ENCODE results near the gene ATP13A5.

DNA sequence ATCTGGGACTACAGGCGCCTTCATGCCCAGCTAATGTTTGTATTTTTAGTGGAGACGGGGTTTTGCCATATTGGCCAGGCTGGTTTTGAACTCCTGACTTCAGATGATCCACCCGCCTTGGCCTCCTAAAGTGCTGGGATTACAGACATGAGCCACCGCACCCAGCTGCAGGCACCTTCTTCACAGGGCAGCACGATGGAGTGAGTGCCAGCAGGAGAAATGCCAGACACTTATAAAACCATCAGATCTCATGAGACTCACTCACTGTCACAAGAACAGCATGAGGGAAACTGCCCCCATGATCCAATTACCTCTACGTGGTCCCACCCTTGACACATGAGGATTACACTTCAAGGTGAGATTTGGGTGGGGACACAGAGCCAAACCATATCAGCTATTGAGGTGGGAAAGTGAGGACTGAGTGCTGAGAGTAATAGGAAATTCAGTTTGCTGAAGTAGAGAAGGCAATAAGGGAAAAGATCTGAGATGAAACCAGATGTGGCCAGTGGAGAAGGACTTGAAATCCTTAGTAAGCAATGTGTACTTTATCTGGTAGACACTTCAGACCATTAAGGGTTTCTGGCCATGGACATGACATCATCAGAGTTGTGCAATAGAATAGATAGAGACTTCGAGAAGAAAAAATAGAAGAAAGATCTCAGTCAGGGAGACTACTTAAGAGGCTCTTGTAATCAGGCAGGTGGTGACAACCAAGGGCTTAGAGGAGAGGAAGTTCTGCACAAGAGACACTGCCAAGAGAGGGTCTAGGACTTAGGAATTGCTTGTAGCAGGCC is 18.1 kb upstream of the ATP13A5 start:
- no peak for TF ChIP-seq POLR2A (IDR thresholded peaks at IDR 0.05)
- TF ChIP-seq, protein P1, sequence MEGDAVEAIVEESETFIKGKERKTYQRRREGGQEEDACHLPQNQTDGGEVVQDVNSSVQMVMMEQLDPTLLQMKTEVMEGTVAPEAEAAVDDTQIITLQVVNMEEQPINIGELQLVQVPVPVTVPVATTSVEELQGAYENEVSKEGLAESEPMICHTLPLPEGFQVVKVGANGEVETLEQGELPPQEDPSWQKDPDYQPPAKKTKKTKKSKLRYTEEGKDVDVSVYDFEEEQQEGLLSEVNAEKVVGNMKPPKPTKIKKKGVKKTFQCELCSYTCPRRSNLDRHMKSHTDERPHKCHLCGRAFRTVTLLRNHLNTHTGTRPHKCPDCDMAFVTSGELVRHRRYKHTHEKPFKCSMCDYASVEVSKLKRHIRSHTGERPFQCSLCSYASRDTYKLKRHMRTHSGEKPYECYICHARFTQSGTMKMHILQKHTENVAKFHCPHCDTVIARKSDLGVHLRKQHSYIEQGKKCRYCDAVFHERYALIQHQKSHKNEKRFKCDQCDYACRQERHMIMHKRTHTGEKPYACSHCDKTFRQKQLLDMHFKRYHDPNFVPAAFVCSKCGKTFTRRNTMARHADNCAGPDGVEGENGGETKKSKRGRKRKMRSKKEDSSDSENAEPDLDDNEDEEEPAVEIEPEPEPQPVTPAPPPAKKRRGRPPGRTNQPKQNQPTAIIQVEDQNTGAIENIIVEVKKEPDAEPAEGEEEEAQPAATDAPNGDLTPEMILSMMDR (IDR thresholded peaks at IDR 0.05): no peak

All from Peyer's patch (tissue), 4 donors.